Activated CD4-positive, alpha-beta T cell treated with anti-CD3 and anti-CD28 coated beads, Interleukin-2, Interleukin-4, amounts not matched to agents 100 ng/mL and 50 ng/mL, durations not matched to agents 16 hours and 8 hours (primary cell): ENCODE results near the gene CNIH1.

Experiments used
- DNase-seq: peaks from one replicate; pipeline ENCODE4 v3.0.0-alpha.2; 2020; ENCODE audit warnings: low spot score

The CNIH1 gene

DNA sequence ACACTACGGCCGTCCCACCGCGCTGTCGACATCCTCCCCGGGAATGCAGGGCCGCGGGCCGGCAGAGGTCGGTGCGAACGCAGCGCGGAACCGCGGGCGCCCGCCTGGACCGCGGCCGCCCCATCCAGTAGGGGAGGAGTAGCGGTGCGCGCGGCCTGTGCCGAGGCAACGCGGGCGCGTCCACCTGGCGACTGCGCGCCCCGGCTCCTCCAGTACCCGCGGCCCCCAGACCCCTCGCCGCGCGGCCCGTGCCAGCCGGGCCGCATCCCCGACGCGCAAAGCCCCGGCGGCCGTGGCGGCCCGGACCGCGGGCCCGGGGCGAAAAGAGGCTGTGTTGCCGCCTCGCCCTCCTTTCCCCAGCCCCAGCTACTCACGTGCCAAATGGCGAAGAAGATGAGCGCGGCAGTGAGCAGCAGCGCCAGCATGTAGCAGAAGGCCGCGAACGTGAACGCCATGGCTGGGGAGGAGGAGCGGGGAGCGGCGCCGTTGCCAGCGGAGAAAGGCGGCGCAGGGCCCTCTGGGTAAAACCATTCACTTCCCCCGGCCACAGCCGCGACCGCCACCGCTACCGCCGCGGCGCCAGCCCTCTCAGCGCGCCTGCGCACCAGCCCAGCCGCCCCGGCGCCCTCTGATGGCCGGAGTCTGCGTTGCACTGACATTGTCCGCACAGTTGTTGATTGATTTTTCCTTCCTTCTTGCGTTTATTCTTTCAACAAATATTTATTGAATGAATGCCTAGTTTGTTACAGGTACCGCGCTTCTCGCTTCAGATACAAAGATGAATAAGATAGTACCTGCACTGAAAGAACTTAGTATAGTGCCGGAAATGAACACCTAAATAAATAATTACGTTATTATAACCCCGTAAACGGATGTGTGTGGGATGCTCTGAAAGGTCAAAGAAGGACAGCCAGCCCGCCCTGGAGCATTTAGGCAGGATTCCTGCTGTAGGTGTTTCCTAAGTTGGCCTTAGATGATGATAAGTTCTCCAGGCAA, at the start of gene CNIH1:
CNIH1 (minus strand) TSS at position 502 of the 996 bp plus-strand sequence; CDS start at position 455, 47 bp downstream.
- DNase-seq = peak; percentile 92

DNA sequence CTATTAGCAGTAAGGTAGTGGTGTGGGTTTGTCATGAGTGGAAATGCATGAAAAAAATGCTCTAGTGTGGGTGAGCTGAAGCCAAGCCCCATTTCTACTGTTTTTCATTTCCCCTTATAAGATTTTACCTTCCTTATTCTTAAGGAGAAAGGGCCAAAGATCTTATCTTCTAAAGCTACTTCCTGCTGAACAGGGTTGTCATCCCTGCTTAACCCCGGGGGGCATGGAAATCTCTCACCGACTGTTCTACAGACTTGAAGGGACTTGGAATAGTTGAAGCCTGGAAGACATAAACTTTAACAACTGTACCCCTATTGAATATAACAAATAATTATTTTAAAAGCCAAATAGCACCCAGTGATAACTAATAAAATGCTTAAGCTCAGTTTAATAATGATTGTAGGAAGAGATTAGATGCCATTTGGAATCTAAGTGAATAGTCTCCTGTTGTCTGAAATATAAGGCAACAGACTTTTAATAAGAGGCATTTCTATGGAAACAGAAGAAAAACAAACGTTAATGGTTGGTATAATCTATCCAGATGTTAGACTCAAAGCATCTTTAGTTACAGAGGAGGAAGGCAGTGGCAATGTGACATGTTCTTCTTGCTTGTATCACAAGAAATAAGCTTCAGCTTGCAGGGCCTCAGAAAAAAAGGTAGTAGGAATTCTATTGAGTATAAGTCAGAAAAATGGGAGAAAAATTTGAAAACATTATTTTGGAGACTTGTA, 49.4 kb upstream of the CNIH1 start:
- no peak for DNase-seq

DNA sequence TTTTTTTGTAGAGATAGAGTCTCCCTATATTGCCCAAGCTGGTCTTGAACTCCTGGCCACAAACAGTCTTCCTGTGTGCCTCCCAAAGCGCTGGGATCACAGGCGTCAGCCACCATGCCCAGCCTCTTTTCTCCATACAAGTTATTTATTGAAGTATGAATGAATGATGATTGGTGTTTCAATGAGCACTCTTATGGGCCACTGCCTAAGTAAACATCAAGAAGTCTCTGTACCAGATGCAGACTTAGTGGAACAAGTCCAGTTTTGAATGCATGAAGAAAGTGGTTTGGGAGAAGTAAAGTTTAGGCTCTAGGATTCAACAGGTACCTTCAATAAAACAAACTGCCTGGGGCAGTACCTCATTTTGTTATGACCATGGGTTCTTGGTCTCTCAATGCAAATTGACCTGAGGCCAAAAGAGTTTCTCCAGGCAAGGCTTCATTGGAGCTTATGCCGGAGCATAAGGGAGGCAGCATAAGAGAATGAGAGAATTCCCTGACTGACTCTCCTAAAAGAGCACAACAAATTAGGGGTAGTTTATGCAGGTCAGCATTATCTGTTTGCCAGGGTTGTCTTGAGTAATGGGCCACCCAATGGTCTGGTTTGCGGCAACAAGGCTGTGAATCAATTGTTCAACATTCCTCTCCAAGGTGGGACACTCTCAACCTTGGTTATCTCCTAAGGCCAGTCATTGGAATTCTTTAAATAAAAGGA, 48.7 kb upstream of the CNIH1 start:
- no peak for DNase-seq

DNA sequence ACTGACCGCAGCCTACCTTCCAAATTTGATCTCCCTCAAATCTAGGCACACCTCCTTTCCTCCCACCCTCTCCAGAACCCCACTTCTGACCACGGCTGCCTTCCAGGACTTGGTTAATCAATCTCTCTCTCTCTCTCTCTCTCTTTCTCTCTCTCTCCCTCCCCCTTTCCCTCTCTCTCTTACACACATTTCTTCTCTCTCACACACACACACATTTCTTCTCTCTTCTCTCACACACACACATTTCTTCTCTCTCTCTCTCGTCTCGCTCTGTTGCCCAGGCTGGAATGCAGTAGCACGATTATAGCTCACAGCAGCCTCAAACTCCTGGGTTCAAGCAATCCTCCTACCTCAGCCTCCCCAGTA, 48.1 kb upstream of the CNIH1 start:
- no peak for DNase-seq

DNA sequence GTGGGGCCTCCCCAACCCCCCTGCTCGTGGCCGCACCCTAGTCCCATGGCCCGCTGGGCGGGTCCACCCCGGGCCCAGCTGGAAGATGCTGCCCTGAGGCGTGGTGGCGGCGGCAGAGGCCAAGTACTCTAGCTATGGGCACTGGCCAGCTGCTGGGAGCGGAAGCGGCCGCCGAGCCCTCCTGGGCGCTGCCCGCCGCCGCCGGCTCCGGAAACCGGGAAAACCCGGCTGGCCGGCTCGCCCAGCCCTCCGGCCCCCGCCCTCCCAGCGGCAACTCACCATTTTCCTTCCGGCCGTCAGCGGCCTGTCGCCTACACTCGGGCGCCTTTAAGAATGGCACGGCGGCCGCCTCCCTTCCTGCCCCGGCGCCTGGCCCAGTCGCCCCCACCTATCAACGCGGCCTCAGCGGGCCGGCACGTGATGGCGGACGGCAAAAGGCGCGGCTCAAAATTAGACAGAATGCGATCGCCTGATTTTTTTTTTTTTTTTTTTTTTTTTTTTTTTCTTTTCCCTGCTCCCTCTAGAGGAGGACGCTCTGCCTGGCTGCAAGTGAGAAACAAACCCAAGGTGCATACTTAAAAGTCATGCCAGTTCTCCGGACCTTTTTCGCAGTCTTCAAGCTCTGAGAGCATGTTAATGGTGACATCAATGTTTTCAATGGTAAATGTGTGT, 47.6 kb upstream of the CNIH1 start, which contains the start of gene GMFB:
GMFB (minus strand) TSS at position 335 of the 672 bp plus-strand sequence; CDS start at position 282, 53 bp downstream.
- peak; percentile 87 for DNase-seq

DNA sequence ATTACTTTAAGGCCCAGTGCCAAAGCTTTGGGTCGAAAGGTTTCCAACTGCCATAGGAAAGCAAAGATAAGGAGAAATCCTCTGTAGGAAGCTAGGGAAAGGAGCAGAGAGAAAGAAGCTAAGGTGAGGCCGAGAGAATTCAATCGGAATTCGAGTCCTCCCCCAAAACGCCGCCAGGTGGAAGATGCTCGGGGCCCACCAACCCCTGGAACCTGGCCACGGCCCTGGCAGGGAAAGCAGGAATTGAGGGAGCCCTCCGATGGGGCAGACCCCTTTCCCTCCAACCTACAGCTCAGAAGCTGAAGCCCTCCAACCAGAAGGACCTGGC, 47.1 kb upstream of the CNIH1 start:
- DNase-seq = peak; percentile 13

DNA sequence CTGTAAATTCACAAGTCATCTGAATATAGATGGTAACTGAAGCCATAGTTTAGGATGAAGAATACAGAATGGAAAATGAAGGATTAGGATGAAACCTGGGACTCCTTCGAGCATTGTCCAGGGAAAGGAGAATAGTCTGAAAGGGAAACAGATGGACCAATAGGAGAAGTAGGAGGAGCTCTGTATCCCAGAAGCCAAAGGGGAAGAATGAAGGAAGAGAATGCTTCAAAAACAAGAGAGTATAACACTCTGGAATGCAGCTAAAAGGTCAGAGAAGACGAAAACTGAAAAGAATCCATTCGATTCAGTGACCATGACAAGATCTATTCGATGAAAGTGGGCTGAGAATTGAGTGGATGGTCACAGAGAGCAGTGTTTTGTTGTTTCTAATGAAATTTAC, 46.6 kb upstream of the CNIH1 start:
- DNase-seq = no peak

DNA sequence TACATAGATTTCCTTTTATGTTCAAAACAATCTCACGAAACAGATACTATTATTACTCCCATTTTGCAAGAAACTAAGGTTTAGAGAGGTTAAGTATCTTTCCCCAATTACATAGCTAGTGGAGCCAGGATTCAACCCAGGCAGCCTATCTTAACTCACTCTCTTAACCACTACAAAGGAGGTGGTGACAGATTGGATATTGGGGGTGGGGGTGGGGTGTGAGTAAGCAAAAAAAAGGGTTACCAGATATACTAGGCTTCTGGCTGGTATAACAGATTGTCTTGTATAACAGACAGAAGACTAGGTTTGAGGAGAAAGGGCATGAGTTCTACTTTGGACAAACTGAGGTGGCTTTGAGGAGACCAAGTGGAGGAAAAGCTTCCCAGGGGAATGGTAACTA, 45.5 kb upstream of the CNIH1 start:
- no peak for DNase-seq

DNA sequence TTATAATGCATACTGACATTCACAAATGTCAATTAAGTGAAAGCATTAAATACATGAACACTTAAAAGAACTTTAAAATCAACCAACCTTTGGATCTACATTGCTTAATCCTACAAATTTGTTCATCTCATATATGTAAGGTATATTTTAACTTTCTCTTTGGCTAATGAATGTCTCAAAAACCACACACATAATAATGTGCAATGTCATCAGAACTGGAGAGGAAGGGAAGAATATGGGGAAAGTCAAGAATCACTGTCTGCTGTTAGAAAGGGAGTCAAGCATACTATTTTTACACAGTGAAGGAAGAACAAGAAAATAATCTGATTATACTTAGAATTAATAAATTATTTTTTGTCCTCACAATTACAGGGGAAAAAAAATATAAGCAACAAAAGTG, 42.7 kb upstream of the CNIH1 start:
- no peak for DNase-seq

DNA sequence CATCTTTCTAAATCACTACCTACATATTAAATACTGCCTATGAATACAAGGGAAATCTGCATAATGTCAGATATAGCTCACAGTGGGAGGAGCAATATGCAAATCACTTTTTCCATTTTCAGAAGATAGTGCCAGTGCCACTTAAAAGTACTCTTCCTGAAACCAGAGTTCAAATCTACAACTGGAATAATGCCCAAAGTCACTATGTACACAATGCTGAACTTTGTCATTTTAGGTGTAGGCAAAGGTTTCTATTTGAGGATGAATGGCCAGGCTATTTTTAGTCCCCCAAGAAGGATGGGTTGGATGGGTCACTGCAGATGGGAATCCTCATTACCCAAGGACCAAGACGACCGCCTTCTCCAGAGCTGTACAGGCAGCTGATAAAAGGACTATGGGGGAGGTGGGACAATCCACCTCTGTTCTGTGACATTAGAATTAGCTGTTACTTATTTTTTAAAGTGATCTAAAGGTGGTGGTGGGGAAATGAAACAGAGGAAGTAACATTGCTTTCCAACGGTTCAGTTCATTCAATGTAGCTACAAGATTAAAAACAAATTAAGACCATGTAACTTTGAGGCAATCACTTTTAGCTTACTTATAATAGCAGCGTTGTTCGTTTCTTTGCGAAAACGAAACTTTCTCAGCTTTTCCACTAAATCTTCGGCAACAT, 42.0 kb upstream of the CNIH1 start:
- no peak for DNase-seq

DNA sequence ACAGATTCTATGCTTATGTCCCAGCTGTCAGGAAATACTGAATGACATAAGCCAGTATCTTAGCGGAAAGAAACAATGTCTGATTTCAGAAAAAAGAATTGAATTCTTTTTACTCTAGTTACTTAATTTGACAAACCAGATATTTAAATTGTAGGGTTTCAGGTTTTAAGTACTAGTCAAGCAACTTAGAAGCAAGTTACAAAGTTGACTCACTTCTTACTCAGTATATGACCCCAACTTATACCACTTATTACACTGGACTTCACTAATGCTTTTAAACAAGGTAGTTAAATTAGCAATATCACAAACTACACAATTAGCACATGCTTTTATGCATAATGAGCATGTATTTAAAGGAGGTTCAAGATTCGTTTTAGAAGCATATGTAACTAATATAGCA, 40.5 kb upstream of the CNIH1 start:
- DNase-seq = no peak

DNA sequence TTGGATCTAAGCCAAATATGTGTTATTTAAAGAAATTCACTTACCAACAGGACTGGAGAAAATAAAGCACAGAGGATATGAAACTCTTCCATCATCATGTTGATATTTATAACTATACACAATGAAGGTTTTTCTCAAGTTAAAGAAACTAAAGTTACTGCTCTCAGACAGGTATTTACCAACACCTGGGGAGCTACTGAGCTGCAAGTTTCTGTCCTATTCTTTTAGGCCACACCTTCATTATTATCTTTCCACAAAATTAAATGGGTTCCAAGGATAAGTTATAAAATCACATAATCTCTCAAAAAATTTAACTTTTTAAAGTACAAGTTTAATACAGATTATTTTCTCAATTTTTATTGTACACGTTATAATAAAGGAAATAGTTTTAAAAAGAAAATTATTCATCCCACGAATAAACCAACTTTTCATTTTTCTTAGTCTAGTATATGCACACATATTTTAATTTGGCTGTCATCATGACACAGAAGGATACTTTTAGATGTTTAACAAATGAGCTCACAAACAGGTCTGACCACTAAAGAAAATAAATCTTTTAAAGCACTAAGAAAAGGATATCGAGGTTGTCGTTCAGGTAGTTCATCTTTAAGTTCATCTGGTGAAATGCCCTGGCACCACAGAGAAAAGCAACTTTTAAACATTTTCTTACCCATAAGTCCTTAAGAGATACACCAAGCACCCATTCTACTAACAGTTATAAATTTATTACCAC, 39.8 kb upstream of the CNIH1 start:
- DNase-seq = no peak

DNA sequence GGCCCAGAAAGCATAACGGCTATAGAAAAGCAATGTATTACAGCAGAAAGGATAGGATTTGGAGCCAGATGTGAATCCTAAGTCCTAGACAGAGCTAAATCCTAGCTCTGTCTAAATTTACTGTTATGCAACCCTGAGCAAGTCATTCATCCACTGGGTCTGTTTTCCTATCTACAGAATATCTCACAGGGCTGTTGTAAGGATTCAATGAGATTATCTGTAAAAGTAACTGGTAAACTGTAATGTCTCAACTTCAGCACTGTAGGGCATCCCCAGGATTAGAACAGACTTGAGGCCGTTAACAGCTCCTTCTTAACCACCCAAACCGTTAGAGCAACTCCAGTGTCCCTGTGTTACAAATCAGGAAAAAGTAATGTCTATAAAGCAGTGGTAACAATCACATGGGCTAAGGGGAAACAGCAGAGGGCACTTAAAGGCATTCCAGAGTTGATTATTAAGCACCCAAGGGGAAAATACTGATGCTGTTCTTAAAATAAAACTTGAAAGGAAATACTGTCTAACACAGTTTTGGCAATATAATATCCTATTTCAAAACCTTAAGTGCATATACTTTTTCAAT, 37.6 kb upstream of the CNIH1 start:
- no peak for DNase-seq

DNA sequence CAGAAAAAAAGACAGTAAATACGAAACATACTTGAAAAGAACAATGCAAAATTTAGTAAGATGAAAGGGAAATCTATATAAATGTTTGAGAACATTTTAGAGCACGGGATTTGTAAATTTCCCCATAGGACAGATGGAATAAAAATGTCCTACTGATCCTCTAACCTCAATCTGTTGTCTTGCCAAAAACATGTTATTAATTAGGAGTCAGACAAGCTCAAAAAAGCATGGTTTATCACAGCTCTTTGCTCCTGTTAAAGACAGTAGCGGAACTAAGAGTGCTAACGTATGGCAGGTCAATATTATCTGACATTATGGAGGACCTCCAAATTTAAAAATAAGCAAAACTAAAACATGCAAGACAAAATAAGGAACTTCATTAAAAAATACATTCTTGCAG, 34.7 kb upstream of the CNIH1 start:
- no peak for DNase-seq

DNA sequence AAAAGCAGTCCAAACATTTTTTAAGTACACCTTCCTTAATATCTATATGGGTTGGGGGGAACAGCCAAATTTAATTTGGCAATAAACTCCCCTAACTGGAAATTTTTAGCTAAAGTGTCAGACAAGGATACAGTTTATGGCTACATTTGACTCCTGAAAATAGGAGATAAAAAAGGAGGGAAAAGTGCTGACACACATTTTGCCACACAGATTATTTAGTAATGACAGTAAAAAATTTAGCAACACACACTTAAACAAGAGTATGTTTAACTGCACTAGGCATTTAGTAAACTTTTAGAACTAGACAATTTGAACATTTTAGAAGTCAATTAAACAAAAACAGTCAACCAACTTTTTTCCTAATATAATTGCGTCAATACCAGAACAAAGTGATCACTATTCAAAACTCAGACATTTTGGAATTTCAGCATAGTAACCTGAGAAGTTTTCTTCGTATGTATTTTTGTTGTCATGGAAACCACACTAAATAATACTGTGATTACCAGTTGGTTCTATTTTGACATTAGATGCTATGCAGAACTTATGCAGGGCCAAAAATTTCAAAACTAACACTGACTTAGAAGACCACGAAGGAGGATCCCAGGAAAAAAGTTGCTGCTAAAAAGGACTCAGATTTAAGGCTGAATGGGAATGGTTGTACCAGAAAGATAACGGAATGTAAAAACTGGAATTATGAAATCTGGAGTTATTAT, 34.2 kb upstream of the CNIH1 start:
- no peak for DNase-seq

DNA sequence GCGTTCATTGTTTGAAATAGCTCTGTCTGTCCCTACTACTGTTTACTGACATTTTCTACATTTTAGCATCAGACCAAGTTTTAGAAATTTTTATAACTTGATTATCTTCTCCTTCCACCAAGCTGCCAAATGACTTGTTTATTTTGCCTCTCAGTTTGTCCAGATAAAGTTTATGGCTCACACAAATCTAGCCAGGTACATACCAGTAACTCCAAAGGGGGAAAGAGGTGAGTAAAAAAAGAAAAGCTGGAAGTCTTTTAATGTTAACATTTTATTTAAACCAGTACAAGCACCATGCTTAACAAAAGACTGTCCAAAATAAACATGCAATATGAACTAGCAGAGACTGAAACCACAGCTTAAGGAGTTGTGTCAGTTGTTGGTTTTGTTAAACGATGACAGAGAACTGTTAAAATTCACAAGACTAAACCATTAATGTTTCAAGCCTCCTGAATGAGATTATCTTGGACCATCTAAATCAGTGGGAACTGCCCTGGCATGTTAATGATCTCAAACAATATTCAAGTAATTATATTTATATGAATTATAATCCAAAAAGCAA, 33.1 kb upstream of the CNIH1 start:
- DNase-seq = no peak

DNA sequence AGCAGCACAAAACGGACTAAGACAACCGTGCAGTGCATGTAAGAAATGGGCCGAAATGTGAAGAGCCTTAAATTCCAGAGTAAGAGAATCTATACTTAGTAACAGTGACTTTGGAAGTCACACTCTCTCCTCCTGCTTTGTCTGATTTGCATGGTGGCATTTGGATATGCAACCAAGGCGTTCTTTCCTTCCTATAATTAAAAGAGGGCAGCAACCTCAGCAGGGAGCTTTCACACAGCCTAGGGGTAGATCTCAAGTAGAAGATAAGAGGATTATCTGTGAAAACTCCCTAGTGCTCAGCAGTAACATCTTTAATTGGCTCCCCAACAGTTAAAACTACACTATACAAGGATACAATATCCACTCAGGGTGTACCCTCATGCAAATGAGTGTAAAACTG, 31.1 kb upstream of the CNIH1 start:
- no peak for DNase-seq

DNA sequence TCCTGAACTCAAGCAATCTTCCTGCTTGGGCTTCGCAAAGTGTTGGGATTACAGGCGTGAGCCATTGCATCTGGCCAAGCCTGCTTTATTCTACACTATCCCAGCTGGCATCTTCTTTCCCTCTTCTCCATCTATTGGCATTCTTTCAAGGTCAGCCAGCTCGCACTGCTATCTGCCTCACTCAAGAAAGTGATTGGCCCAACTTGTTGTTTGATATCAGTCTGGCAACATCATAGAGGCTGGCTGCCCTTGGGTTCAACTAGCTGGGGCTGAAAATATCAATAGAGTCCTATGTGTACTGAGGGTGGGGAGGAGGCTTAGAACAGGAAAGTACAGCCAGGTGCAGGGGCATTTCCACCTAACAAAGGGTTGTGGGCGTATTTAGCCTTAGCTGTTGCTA, 30.5 kb upstream of the CNIH1 start:
- DNase-seq = no peak

DNA sequence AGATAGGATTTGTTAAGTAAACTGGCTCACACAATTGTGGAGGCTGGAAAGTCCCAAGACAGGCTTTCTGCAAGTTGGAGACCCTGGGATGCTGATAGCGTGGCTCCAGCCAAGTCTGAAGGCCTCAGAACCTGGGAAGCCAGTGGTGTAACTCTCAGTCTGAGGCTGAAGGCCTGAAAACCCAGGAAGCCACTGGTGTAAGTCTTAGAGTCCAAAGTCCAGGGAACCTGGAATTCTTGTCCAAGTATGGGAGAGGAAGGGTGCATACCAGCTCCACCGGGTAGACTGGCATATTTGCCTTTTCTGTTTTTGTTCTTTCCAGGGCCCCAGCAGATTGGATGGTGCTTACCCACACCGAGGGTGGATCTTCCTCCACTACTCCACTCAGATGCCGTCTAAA, 29.5 kb upstream of the CNIH1 start:
- DNase-seq = no peak
